Suprapubic skin (tissue), 4 donors: ENCODE results near the gene ESPN.

Experiments used
- CTCF ChIP-seq, 2 donors: fragments of 200-600 bp in 1 of 2; fragments of 450-650 bp in 1 of 2; sonication (generic) in 1 of 2; IDR thresholded peaks; one replicate each; pipeline ENCODE4 v1.5.1; 2016 to 2019; ENCODE audit warnings: antibody characterized with exemption in 2 of 2, mild to moderate bottlenecking in 1 of 2, moderate library complexity in 1 of 2
- POLR2A ChIP-seq, 2 donors: fragments of 450-650 bp; IDR thresholded peaks; one replicate each; pipeline ENCODE4 v1.6.1; 2017; ENCODE audit warnings: antibody characterized with exemption in 2 of 2, mild to moderate bottlenecking in 2 of 2, moderate library complexity in 2 of 2
- POLR2AphosphoS5 ChIP-seq, 3 donors: sonication (generic); formaldehyde crosslinking; IDR thresholded peaks; one replicate each; pipeline ENCODE4 v1.6.1; 2017; ENCODE audit warnings: antibody characterized with exemption in 3 of 3

GRCh38 chr1:6467224-6467623 is 42.6 kb downstream of the ESPN start:
- TF ChIP-seq CTCF (IDR thresholded peaks at IDR 0.05) (no peak), POLR2AphosphoS5 (IDR thresholded peaks at IDR 0.05) (no peak), POLR2A (IDR thresholded peaks at IDR 0.05) (no peak)
